Stimulated activated CD4-positive, alpha-beta T cell treated with anti-CD3 and anti-CD28 coated beads, Interleukin-12 subunit alpha, Interleukin-12 subunit beta, amount 100 ng/mL, for 48 hours (primary cell): Measurements from ENCODE around the gene BGN.

Experiments used
- DNase-seq, 3 donors: peaks; one replicate each; pipeline ENCODE4 v3.0.0-alpha.2; 2020; ENCODE audit warnings: low read depth in 2 of 3, low spot score in 1 of 3

The BGN gene

DNA sequence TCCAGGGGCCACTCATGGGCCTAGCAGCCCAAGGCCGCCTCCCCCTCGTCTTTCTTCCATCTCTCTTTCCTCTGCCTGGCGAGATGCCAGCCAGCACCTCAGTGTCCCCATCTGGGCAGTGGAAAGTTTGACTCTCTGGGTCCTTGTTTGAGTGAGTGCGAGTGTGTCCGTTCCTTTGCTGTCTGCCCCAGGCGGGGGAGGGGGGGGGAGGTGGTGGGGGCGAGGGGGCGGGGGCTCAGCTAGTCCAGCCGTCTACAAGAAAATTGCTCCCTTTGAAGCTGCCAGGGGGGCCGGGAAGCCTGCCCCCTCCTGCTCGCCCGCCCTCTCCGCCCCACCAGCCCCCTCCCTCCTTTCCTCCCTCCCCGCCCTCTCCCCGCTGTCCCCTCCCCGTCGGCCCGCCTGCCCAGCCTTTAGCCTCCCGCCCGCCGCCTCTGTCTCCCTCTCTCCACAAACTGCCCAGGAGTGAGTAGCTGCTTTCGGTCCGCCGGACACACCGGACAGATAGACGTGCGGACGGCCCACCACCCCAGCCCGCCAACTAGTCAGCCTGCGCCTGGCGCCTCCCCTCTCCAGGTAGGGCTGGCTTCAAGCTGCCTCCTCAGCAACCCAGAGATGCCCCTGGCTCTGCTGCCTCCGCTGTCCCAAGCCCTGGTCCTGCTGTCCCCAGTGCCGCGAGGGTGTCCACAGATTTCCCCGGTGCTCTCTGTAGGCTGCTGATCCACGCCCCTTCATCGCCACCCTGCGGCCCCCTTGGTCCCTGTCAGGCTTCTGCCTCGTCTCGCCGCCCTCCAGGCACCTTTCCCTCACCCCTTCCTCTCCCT is at the start of gene BGN:
TSS of gene BGN (plus strand) at position 440 of the 821 bp plus-strand sequence. CDS start 9,652 bp downstream, outside the sequence.
- DNase-seq, result no peak

- DNase-seq, result no peak
Observed at GRCh38 chrX:153445106-153445855, 49.5 kb upstream of the BGN start.

DNA sequence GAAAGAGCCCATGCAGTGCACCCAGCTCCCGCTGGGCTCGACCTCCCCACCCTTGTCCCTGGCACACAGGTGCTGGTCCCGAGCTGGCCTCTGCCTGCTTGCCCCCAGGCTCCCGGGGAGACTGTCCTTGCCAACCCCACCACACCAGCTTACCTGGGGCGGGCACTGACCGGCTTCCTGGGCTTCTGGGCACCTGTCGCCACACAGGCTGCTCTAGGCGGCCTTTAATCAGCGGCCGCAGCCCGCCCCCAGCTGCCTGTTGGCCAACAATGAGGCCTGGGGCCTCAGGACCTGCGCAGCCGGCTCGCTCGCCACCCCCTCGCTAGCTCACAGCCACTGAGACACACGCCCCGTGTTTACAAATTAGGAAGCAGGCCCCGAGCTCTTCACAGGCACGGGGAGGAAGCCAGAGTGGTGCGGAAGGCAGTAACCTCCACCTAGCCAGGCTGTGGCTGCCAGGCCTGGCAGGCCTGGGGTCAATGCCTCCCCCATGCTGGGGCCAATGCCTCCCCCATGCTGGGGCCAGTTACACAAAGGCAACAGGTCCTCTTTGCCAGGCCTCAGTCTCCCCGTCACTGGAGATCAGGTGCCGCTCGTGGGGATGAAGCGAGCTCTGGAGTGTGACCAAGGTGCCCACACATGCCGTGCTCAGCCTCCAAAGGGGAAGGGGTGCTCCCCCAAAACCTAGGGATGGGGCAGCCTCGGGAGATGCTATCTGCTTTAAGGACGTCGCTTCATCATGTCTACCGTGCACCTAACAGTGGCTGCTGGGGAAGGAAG is 48.7 kb upstream of the BGN start, which contains the start of gene TREX2:
TSS of gene TREX2 (minus strand) at position 201 of the 780 bp plus-strand sequence. CDS start 626 bp downstream, outside the sequence.
- DNase-seq, result no peak

DNA sequence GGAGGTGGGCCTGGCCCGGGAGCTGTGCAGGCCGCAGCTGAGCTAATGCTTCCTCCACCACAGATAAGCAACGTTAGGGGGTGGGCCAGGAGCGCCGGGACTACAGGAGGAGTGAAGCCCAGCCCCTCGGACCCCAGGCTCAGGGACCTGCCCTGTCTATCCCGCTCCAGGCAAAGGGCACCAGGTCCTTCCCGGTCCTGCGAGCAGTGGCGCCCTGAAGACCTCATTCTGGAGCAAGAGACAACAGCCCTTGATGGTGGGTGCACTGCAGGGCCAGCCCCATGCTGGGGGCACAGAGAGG is 48.2 kb upstream of the BGN start:
- DNase-seq, result no peak

GRCh38 chrX:153446950-153447580 is 47.7 kb upstream of the BGN start:
- DNase-seq, result no peak

DNA sequence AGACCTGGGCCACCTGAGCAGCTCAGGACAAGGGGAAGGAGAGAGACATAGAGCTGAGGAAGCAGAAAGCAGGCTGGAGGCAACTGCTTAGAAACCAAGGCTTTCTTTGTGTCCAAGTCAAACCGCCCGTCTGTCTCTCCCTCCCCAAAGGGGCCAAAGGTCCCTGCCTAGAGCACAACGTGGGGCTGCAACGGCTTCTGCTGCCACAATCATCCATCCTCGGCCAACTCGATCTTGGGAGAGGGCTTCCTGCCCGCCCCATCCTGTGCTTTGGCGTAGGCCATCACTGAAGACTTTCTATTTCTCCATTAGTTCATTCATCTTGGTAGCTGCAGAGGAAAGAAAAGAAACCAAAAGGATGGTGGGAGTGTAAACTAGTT is 47.2 kb upstream of the BGN start:
- DNase-seq, result no peak

- no peak for DNase-seq
Observed at GRCh38 chrX:153448556-153449367, 46.0 kb upstream of the BGN start.

GRCh38 chrX:153449368-153450113 is 45.2 kb upstream of the BGN start:
- no peak for DNase-seq

DNA sequence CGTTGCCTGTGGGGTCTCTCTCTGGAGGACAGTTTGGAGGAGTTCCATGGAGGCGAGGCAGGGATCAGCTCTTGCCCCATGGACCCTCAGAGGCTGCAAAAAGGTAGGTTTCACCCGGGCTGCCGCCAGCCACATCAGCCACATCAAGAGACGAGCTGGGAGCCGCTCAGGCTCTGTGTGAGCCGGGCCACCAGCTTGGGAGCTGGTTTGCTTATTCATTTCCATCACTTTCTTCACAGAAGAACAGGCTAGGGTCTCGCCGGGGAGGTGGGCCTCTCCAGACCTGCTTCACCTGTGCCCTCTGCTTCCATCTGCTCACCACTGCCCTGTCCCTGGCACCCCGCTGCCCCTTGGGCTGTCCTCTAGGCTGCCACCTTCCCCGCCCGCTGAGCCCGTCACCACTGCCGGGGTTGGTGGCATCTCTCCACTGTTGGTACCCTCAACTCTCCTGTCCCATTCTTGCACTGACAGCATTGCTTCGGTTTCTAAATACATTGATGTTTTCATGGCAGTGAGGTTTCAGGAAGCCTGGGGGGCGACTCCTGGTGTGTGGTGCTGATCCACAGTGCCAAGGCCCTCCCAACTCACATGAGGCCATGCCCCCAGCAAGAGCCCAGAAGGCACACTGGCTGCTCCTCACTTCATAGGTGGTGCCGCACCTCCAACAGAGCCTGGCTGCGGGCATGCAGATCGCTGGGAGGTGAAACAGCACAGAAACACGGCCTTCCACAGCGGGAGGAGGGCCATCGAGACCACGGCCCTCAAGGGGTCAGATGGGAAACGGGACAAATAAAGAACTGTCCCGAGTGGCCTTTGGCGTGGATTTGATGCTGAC is 44.4 kb upstream of the BGN start:
- DNase-seq, result no peak

DNA sequence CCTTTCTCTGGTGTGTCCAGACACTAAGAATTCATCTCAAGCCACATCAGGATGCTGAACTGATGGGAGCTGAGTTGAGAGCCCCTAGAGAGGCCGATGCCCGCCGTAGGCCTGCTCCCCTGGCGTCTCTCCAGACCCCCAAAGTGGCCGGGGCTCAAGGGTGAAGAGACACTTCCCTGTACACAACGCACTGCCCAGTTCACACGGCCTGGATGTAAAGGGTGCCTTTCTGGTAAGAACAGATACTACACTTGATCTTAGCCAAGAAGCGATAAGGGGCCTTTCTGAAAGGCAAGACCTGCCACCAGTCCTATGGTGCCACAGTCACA is 43.9 kb upstream of the BGN start:
- no peak for DNase-seq

DNA sequence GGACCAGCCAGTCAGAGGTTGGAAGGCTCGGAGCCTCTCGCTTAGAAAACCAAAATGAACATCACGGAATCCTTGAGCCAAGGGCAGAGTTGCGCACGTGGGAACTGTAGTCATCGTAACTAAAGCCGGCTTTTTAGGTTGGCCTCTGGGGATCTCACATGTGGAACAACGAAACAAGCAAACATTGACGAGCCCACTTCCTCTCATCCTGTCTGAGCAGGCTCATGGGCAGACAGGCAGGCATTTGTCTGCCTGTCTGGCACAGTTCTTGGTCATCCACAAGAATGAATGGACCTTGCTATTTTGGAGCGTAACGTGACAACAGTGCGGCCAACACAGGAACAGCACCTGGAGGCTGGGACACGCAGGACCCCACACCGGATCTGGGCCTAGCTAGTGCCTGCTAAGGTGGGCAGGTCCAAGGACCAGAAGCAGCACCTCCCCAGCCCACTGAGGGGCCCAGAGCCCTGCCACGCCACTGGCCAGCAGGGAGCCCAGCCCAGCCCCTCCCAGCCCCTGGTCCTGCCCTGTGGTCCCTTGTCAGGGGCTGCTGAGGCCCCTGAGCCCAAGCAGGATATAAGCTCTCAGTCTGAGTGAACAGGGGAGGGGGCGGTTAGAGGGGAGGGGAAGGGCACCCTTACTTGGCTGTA is 39.8 kb upstream of the BGN start:
- DNase-seq, result no peak

GRCh38 chrX:153455571-153455970 is 39.2 kb upstream of the BGN start:
- no peak for DNase-seq

DNA sequence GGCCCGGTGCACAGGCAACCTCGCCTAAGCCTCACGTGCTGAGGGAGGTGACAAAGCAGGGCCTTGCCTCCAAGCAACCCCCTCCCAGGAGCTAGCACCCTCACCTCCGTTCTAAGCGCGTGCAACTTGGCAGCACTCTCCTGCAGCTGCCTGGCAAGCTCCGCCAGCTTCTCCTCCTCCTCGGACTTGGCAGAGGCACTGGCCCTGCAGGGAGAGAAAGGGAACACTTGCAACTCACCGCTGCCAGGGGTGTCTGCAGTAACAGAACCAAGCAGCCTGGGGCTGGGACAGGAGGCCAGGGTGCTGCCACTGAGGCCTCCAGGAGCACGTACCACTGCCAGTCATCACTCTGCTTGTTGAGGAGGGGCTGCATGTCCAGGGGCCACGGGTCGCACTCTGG is 38.6 kb upstream of the BGN start:
- DNase-seq, result no peak

DNA sequence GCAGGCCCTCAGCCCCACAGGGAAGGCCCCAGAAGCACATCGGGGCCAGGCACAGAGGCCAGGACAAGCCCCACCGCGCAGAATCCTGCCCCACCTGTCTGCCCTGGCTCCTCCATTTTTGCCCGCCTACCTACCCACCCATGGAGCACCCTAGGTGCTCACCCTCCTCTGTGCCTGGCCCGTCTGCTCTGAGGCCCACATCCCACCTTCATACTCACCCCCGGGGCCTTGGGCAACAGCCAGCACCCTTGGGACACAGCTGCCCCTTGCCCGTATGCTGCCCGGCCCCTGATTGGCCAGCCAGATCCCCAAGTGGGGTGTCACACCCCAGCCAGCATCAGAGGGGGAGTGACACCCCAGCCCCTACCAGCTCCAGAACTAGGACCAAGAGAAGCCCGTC is 38.1 kb upstream of the BGN start:
- no peak for DNase-seq

- DNase-seq, result no peak
Observed at GRCh38 chrX:153457136-153457825, 37.5 kb upstream of the BGN start.

- DNase-seq, result no peak
Observed at GRCh38 chrX:153457827-153458466, 36.8 kb upstream of the BGN start.

GRCh38 chrX:153458476-153458875 is 36.3 kb upstream of the BGN start:
- no peak for DNase-seq
